B cell (primary cell): Measurements from ENCODE around the gene OSTF1. TPM values are rescaled to one million over a fixed set of nuclear protein-coding genes. Genes with fewer than 3 reads are reported as not detected.
A peak's percentile ranks its signal among the peaks of the same experiment; 100 is the strongest.

Experiments used
- ATAC-seq: fragments of 200-7000 bp; cut with Tn5 transposase; one replicate; pipeline ENCODE4 v1.10.0; 2021; ENCODE audit warnings: low read depth, mild to moderate bottlenecking, moderate number of reproducible peaks, moderate library complexity
- CTCF ChIA-PET: fragments of 350-600 bp; sonication (Branson Sonifier 250); formaldehyde crosslinking; loops from one replicate; lab custom pipeline; 2021; ENCODE audit warnings: antibody characterized with exemption, inconsistent platforms; lab: Charles Lee
- POLR2A ChIA-PET: fragments of 350-600 bp; sonication (Branson Sonifier 250); formaldehyde crosslinking; loops from one replicate; lab custom pipeline; 2021; ENCODE audit warnings: antibody characterized with exemption; lab: Charles Lee
- DNase-seq: peaks from one replicate; pipeline ENCODE4 v3.0.0; 2013
- H2AFZ ChIP-seq: 2 replicates; pipeline ENCODE4 v1.6.1; 2012; ENCODE audit warnings: mild to moderate bottlenecking, low read depth, low read length; ENCODE audit not compliant: insufficient read depth, poor library complexity, severe bottlenecking
- H3K27ac ChIP-seq, 2 donors: 1 replicate in 1 of 2; 2 replicates in 1 of 2; pipeline ENCODE4 v1.5.1; 2012 to 2013; ENCODE audit warnings: low read length in 2 of 2, mild to moderate bottlenecking in 2 of 2, moderate library complexity in 1 of 2
- H3K27me3 ChIP-seq, 4 experiments: fragments of 200-600 bp in 1 of 4; sonication (generic) in 1 of 4; replicated peaks in 1 of 4; 1 replicate in 2 of 4; 2 replicates in 2 of 4; pipeline versions ENCODE4 v1.6.1 to v1.7.0; 2013 to 2016; ENCODE audit warnings: low read length in 3 of 4, mild to moderate bottlenecking in 2 of 4, mixed read lengths in 1 of 4, moderate library complexity in 1 of 4; ENCODE audit not compliant: insufficient read depth in 4 of 4, control insufficient read depth in 3 of 4; ENCODE audit errors: control extremely low read depth in 1 of 4
- H3K36me3 ChIP-seq, 2 experiments: replicated peaks in 1 of 2; 1 replicate in 1 of 2; 2 replicates in 1 of 2; pipeline versions ENCODE4 v1.6.1 to v1.7.1; 2013; ENCODE audit warnings: low read length in 1 of 2; ENCODE audit not compliant: insufficient read depth in 2 of 2, control insufficient read depth in 1 of 2; ENCODE audit errors: control extremely low read depth in 1 of 2, extremely low read depth in 1 of 2
- H3K4me1 ChIP-seq, 2 donors: fragments of 200-600 bp in 1 of 2; sonication (generic) in 1 of 2; 1 replicate in 1 of 2; 2 replicates in 1 of 2; pipeline versions ENCODE4 v1.5.1 to v1.6.1; 2013 to 2017; ENCODE audit warnings: low read length in 2 of 2; ENCODE audit not compliant: control insufficient read depth in 2 of 2, insufficient read depth in 2 of 2
- H3K4me2 ChIP-seq: replicated peaks from 2 replicates; pipeline ENCODE3; 2012; ENCODE audit warnings: mild to moderate bottlenecking, low read depth, low read length; ENCODE audit not compliant: poor library complexity, severe bottlenecking
- H3K4me3 ChIP-seq, 5 experiments: fragments of 200-600 bp in 1 of 5; sonication (generic) in 1 of 5; 1 replicate in 3 of 5; 2 replicates in 2 of 5; pipeline versions ENCODE4 v1.5.1 to v1.7.0; 2011 to 2016; ENCODE audit warnings: low read length in 4 of 5, mild to moderate bottlenecking in 4 of 5, low read depth in 2 of 5, control low read depth in 1 of 5, moderate library complexity in 1 of 5; ENCODE audit not compliant: insufficient read depth in 1 of 5; ENCODE audit errors: control extremely low read depth in 1 of 5, extremely low read depth in 1 of 5
- H3K79me2 ChIP-seq: fragments of 200-600 bp; sonication (generic); one replicate; pipeline ENCODE4 v1.6.0; 2016; ENCODE audit warnings: low read length; ENCODE audit not compliant: control insufficient read depth, insufficient read depth
- H3K9ac ChIP-seq: fragments of 200-600 bp; sonication (generic); 2 replicates; pipeline ENCODE4 v1.6.1; 2017; ENCODE audit warnings: mild to moderate bottlenecking, low read length, moderate library complexity
- H3K9me3 ChIP-seq, 3 donors: one replicate each; pipeline versions ENCODE4 v1.6.1 to v1.7.1; 2013; ENCODE audit warnings: low read length in 2 of 3; ENCODE audit not compliant: control insufficient read depth in 2 of 3, insufficient read depth in 1 of 3; ENCODE audit errors: control extremely low read depth in 1 of 3
- H4K20me1 ChIP-seq: 2 replicates; pipeline ENCODE4 v1.6.0; 2012; ENCODE audit warnings: mild to moderate bottlenecking, low read length; ENCODE audit not compliant: insufficient read depth, control insufficient read depth, poor library complexity, severe bottlenecking
- H3K27ac Mint-ChIP-seq: one replicate; pipeline ENCODE4 v1.8.0; 2021; ENCODE audit warnings: mixed read lengths
- H3K27me3 Mint-ChIP-seq: one replicate; pipeline ENCODE4 v1.8.0; 2021; ENCODE audit warnings: mixed read lengths
- H3K4me1 Mint-ChIP-seq: one replicate; pipeline ENCODE4 v1.8.0; 2021; ENCODE audit warnings: mixed read lengths
- H3K4me3 Mint-ChIP-seq: one replicate; pipeline ENCODE4 v1.8.0; 2021; ENCODE audit warnings: mixed read lengths
- H3K9me3 Mint-ChIP-seq: one replicate; pipeline ENCODE4 v1.8.0; 2022; ENCODE audit warnings: mixed read lengths; ENCODE audit not compliant: insufficient read depth
- CTCF ChIP-seq: fragments of 200-600 bp; IDR thresholded peaks from one replicate; pipeline ENCODE4 v1.8.0; 2022; ENCODE audit warnings: antibody characterized with exemption, mild to moderate bottlenecking
- EZH2 ChIP-seq: IDR thresholded peaks from 2 replicates; pipeline ENCODE4 v1.6.1; 2012; ENCODE audit warnings: borderline replicate concordance, low read depth, mild to moderate bottlenecking, moderate library complexity, low read length; ENCODE audit not compliant: insufficient read depth, poor library complexity, severe bottlenecking
- WGBS: methylation state at CpG from one replicate; pipeline ENCODE4 v1.1.5; 2013; ENCODE audit warnings: missing lambda C conversion rate; ENCODE audit not compliant: insufficient coverage; 5-methylcytosine and 5-hydroxymethylcytosine counted together
- intact Hi-C: fragments of 100-400 bp; cut with micrococcal nuclease; formaldehyde crosslinking; loops from one replicate; pipeline ENCODE4 v1.10.0; 2022
- polyA plus RNA-seq: library from polyadenylated mRNA; depleted of rRNA; stranded (reverse); fragments of >200 nt; gene quantifications from 2 replicates; pipeline ENCODE4 v1.2.3, GENCODE V29; 2012
- total RNA-seq, 2 donors: library from RNA; stranded (reverse); fragments of 120-200 nt in 1 of 2; gene quantifications; 1 replicate in 1 of 2; 2 replicates in 1 of 2; pipeline versions ENCODE4 v1.2.3 to v1.2.4, GENCODE V29; 2013 to 2022

Gene OSTF1
- total and polyA plus RNA-seq, 2 donors (not counting 1 experiment from before 2014, with no cell fraction given), result 33.8 to 62.0 TPM

DNA sequence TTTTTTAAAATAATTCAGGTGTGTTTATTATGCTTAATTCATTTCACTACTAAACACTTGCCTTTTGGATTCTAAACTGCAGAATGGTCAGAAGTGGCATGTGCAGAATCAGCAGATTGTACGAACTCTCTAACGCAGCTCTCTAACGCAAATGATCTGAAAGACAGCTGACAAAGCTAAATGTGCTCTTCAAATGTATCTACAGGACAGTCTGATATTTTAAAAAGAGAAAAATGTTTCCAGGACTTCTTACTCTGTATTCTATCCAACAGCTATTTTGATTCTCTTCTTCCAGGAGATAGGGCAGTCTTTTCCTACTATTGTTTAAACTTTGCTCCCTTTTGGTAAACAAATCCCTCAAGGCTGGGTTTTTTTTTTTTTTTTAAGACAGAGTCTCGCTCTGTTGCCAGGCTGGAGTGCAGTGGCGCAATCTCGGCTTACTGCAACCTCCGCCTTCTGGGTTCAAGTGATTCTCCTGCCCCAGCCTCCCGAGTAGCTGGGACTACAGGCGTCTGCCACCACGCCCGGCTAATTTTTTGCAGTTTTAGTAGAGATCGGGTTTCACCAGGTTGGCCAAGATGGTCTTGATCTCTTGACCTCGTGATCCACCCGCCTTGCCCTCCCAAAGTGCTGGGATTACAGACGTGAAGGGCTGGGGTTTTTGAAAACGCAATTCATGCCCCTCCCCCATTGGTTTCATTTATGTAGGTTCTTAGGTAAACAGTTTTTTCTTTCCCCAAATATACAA is 1.6 kb upstream of the OSTF1 start:
- H3K4me1 ChIP-seq, result peaks cover 44 to 45% of the 10 kb centered on the region in 2 donors
- no peaks in the 10 kb centered on the region for H3K9me3 ChIP-seq
- H3K4me3 ChIP-seq, result peak overlapping the region; percentile 81 to 91 (median 88)
- H3K27ac Mint-ChIP-seq, result peak overlapping the region; percentile 70
- intact Hi-C loops, result loop anchor here (5.0 kb wide), 1 partner anchor 34 kb away; no protein-coding TSS in a partner anchor
- H3K36me3 ChIP-seq, result peaks cover 0 to 6% of the 10 kb centered on the region in 2 experiments
- no peaks in the 10 kb centered on the region for H3K9me3 Mint-ChIP-seq
- H3K9ac ChIP-seq, result peak overlapping the region; percentile 90
- peak overlapping the region; percentile 94 for H3K4me2 ChIP-seq
- peak overlapping the region; percentile 95 for H3K4me3 Mint-ChIP-seq
- peaks cover 26% of the 10 kb centered on the region for H4K20me1 ChIP-seq
- H3K27me3 Mint-ChIP-seq, result no peaks in the 10 kb centered on the region
- H3K27ac ChIP-seq, result no peak overlapping the region
- peaks cover 36% of the 10 kb centered on the region for H3K4me1 Mint-ChIP-seq
- peaks cover 45% of the 10 kb centered on the region for H3K79me2 ChIP-seq
- H2AFZ ChIP-seq, result peak overlapping the region; percentile 98
- ChIA-PET POLR2A (interaction anchor here (0.7 to 3.3 kb wide), 3 partner anchors 51 to 59 kb away, joined by 3 to 27 read pairs (median 3); partner anchors contain the start of gene CARNMT1), CTCF (interaction anchor here (0.7 to 6.4 kb wide), 8 partner anchors 9 to 313 kb away, joined by 3 to 45 read pairs (median 5); partner anchors contain the start of genes C9orf40 and CARNMT1)
- ATAC-seq, result no peak
- no peaks in the 10 kb centered on the region for H3K27me3 ChIP-seq
- TF ChIP-seq CTCF (no peak), EZH2 (no peak)
- no CpG with 5 or more reads among the region's 16 CpGs for WGBS
- no peak for DNase-seq
